ENCODE data around the gene RAP1GDS1.

Gene RAP1GDS1

GRCh38 chr4:98399915-98400314 is 138.7 kb downstream of the RAP1GDS1 start:
- no peak for TF ChIP-seq CTCF (IDR thresholded peaks at IDR 0.05; ENCODE audit: insufficient read depth, low read length)
- TF ChIP-seq GABPA (IDR thresholded peaks at IDR 0.05; ENCODE audit: low read depth) = no peak
- no peak for TF ChIP-seq POLR2AphosphoS5 (IDR thresholded peaks at IDR 0.05; ENCODE audit: low read depth)
- no peak for TF ChIP-seq REST (IDR thresholded peaks at IDR 0.05; ENCODE audit: insufficient replicate concordance, low read depth)
- no peak for TF ChIP-seq SPI1 (IDR thresholded peaks at IDR 0.05; ENCODE audit: borderline replicate concordance, low read depth)
- Histone ChIP-seq H3K27me3 (ENCODE audit: insufficient read depth, poor library complexity, severe bottlenecking) (no peaks in the 10 kb centered on the region), H3K4me3 (replicated peaks; ENCODE audit: insufficient read depth, low read length) (no peak overlapping the region), H3K27ac (replicated peaks) (no peak overlapping the region)
- DNase-seq (ENCODE audit: low read depth in 1 of 2, low spot score in 1 of 2) = no peak

- no peaks in the 10 kb centered on the region for H3K27me3 ChIP-seq (ENCODE audit: insufficient read depth, poor library complexity, severe bottlenecking)
- no peak for DNase-seq (ENCODE audit: low read depth in 1 of 2, low spot score in 1 of 2)
- TF ChIP-seq REST (IDR thresholded peaks at IDR 0.05; ENCODE audit: insufficient replicate concordance, low read depth) (no peak), GABPA (IDR thresholded peaks at IDR 0.05; ENCODE audit: low read depth) (no peak), CTCF (IDR thresholded peaks at IDR 0.05; ENCODE audit: insufficient read depth, low read length) (no peak), SPI1 (IDR thresholded peaks at IDR 0.05; ENCODE audit: borderline replicate concordance, low read depth) (no peak), POLR2AphosphoS5 (IDR thresholded peaks at IDR 0.05; ENCODE audit: low read depth) (no peak)
- H3K4me3 ChIP-seq (replicated peaks; ENCODE audit: insufficient read depth, low read length) = no peak overlapping the region
- H3K27ac ChIP-seq (replicated peaks) = no peak overlapping the region
Observed at GRCh38 chr4:98406819-98407218, 145.6 kb downstream of the RAP1GDS1 start.

GRCh38 chr4:98411731-98412130 is 150.5 kb downstream of the RAP1GDS1 start:
- no peak overlapping the region for H3K4me3 ChIP-seq (replicated peaks; ENCODE audit: insufficient read depth, low read length)
- no peaks in the 10 kb centered on the region for H3K27me3 ChIP-seq (ENCODE audit: insufficient read depth, poor library complexity, severe bottlenecking)
- TF ChIP-seq SPI1 (IDR thresholded peaks at IDR 0.05; ENCODE audit: borderline replicate concordance, low read depth) (no peak), REST (IDR thresholded peaks at IDR 0.05; ENCODE audit: insufficient replicate concordance, low read depth) (no peak), POLR2AphosphoS5 (IDR thresholded peaks at IDR 0.05; ENCODE audit: low read depth) (no peak), GABPA (IDR thresholded peaks at IDR 0.05; ENCODE audit: low read depth) (no peak), CTCF (IDR thresholded peaks at IDR 0.05; ENCODE audit: insufficient read depth, low read length) (no peak)
- DNase-seq (ENCODE audit: low read depth in 1 of 2, low spot score in 1 of 2) = no peak
- no peak overlapping the region for H3K27ac ChIP-seq (replicated peaks)
